Natural killer cell treated with Interleukin-12 subunit alpha and Interleukin-12 subunit beta and Interleukin-15 and Interleukin-18, amount 100 ng/mL, for 72 hours (primary cell): Measurements from ENCODE around the gene DHX32. TPM values are rescaled to one million over a fixed set of nuclear protein-coding genes. Genes with fewer than 3 reads are reported as not detected.

Source experiments
- ATAC-seq, 2 donors: fragments of 150-1000 bp; cut with Tn5 transposase in 1 of 2; sonication (Bioruptor Pico), chemical (Tn5 transposase) in 1 of 2; 2 replicates each; pipeline ENCODE4 v1.10.0; 2021
- DNase-seq: peaks from one replicate; pipeline ENCODE4 v3.0.0; 2022; ENCODE audit warnings: low spot score
- H3K27ac Mint-ChIP-seq, 2 donors: 1 replicate in 1 of 2; 2 replicates in 1 of 2; pipeline ENCODE4 v1.8.0; 2022; ENCODE audit warnings: mixed read lengths in 2 of 2, mild to moderate bottlenecking in 1 of 2, moderate library complexity in 1 of 2
- H3K27me3 Mint-ChIP-seq, 2 donors: 1 replicate in 1 of 2; 2 replicates in 1 of 2; pipeline ENCODE4 v1.8.0; 2022; ENCODE audit warnings: mixed read lengths in 2 of 2
- H3K36me3 Mint-ChIP-seq: one replicate; pipeline ENCODE4 v1.8.0; 2022; ENCODE audit warnings: mixed read lengths
- H3K4me1 Mint-ChIP-seq, 2 donors: 1 replicate in 1 of 2; 2 replicates in 1 of 2; pipeline ENCODE4 v1.8.0; 2022; ENCODE audit warnings: low read depth in 2 of 2, mixed read lengths in 2 of 2, mild to moderate bottlenecking in 1 of 2
- H3K4me3 Mint-ChIP-seq: one replicate; pipeline ENCODE4 v1.8.0; 2022; ENCODE audit warnings: mixed read lengths
- H3K9me3 Mint-ChIP-seq: 2 replicates; pipeline ENCODE4 v1.8.0; 2022; ENCODE audit warnings: mixed read lengths
- total RNA-seq, 2 donors: library from RNA; stranded (reverse); gene quantifications; one replicate each; pipeline ENCODE4 v1.2.3, GENCODE V29; 2022

DHX32 gene
- total RNA-seq, 2 donors from 2014 or later = 25.8 to 28.8 TPM

DNA sequence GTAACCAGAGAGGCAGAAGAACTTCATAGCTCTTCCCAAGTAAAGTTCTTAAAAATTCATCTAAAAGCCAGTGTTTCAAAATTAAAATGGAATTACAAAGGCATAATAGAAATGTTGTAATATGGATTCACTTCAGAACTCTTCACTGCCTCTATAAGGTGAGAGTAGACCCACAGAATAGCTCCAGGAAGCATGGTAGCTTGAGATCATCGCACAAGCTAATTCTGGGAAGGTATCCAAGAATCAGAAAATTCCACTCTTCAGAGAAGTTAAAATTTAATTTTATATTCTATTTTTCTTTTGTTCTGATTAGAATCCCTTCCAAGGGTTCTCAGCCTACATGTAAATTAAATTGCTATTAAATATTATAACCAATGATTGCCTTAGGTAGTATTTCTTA, 1.5 kb upstream of the DHX32 start:
- no peak for DNase-seq
- H3K4me3 Mint-ChIP-seq = no peak overlapping the region
- no peak overlapping the region for H3K27ac Mint-ChIP-seq
- no peaks in the 10 kb centered on the region for H3K9me3 Mint-ChIP-seq
- peaks cover 10% of the 10 kb centered on the region for H3K36me3 Mint-ChIP-seq
- no peak for ATAC-seq
- no peaks in the 10 kb centered on the region for H3K27me3 Mint-ChIP-seq
- peaks cover 0 to 3% of the 10 kb centered on the region in 2 donors for H3K4me1 Mint-ChIP-seq

DNA sequence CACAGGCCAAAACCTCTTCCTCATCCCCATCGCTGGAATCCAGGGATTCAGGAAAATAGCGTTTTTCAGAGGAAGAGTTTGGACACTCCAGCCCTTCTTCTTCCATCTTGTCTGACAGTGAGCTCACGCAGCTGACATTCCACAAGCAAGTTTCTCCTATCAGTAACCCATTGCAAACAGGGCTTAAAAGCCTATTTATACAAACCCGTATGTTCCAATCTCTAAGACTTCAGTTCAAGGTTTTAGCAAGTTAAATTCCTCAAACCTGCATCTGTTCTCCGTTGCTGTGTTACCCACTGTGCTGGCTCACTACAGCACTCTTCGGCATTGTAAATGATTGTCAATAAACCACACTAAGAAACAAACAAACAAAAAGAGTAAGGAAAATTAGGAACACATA, 373 bp downstream of the DHX32 start:
- Mint-ChIP-seq H3K9me3 (no peaks in the 10 kb centered on the region), H3K27me3 (no peaks in the 10 kb centered on the region), H3K36me3 (peaks cover 16% of the 10 kb centered on the region), H3K4me1 (peaks cover 0 to 3% of the 10 kb centered on the region in 2 donors), H3K4me3 (no peak overlapping the region), H3K27ac (no peak overlapping the region)
- ATAC-seq = no peak
- no peak for DNase-seq

DNA sequence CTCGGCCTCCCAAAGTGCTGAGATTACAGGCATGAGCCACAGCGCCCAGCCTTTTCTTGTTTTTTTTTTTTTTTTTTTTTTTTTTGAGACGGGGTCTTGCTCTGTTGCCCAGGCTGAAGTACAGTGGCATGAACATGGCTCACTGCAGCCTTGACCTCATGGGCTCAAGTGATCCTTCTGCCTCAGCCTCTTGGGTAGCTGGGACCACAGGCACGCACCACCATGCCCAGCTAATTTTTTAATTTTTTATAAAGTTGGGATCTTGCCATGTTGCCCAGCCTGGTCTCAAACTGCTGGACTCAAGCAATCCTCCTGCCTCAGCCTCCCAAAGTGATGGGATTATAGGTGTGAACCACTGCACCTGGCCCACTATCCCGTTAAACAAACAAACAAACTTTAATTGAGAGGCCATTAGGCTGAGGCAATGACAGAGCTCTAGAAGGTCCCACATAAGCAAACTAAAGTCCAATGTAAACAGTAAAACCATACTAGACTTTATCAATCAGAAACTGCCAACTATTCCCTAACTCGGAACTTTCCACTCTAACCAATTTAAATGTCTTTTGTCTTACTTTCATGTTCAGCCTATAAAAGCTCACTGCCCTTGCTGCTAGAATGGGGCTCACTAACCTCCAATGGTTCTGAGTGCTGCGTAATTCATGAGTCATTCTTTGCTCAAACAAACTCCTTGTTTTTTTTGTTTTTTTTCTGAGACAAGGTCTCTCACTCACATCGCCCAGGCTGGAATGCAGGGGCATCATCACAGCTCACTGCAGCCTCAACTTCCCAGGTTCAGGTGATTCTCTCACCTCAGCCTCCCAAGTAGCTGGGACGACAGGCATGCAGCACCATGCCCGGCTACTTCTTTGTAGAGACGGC, 1.9 kb downstream of the DHX32 start:
- no peaks in the 10 kb centered on the region for H3K27me3 Mint-ChIP-seq
- no peak overlapping the region for H3K27ac Mint-ChIP-seq
- ATAC-seq = no peak
- no peak overlapping the region for H3K4me3 Mint-ChIP-seq
- H3K9me3 Mint-ChIP-seq = no peaks in the 10 kb centered on the region
- DNase-seq = no peak
- H3K4me1 Mint-ChIP-seq = peaks cover 0 to 3% of the 10 kb centered on the region in 2 donors
- H3K36me3 Mint-ChIP-seq = peaks cover 16% of the 10 kb centered on the region

DNA sequence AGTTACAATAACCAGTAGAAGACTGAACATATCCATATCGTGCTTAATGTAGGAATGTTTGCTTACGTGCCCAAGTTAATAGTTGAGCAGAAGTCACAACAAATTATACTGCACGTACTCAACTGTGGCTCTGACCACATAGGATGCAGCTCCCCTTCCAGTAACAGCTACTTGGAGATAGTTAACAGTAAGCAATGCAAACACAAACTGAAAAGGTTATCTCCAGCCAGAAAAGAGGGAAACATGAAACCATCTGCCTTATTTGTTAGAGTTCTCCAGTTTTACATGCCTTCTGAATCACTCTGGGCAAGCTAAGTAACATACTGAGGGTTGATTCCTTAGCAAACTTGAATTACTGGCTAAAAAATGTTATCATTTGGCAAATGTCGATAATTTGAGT, 9.8 kb downstream of the DHX32 start:
- ATAC-seq (no peak), DNase-seq (no peak)
- no peaks in the 10 kb centered on the region for H3K27me3 Mint-ChIP-seq
- no peak overlapping the region for H3K27ac Mint-ChIP-seq
- no peaks in the 10 kb centered on the region for H3K4me1 Mint-ChIP-seq
- H3K36me3 Mint-ChIP-seq = peaks cover 4% of the 10 kb centered on the region
- H3K9me3 Mint-ChIP-seq = no peaks in the 10 kb centered on the region
- H3K4me3 Mint-ChIP-seq = no peak overlapping the region

DNA sequence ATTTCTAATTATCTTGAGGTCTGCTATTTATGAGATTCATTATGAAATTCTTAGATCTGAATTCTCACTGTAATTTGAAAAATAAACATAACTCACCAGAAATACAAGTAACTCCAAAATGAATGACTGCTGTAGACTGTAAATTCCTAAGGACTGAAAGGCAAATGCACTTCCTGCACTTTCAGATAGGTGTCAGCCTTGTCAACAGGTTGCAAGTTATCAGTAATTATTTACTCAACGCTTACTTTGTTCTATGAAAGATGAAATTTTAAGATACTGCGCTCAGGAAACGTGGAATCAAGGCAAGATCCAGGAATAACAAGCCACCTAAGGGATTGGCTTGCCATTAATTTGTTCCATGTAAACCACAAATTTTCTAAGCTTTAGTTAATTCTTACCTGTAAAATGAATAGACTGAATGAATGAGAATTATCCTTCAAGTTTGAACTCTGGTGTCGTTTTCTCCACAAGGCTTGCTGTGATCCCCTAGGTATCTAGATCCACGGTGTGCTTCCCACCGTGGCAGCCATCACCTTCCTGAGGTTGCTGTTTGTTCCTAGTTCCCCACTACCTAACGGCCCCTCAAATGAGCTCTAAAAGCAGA, 12.6 kb downstream of the DHX32 start:
- no peaks in the 10 kb centered on the region for H3K36me3 Mint-ChIP-seq
- no peak overlapping the region for H3K27ac Mint-ChIP-seq
- ATAC-seq (no peak), DNase-seq (no peak)
- H3K9me3 Mint-ChIP-seq = no peaks in the 10 kb centered on the region
- H3K4me3 Mint-ChIP-seq = no peak overlapping the region
- no peaks in the 10 kb centered on the region for H3K4me1 Mint-ChIP-seq
- no peaks in the 10 kb centered on the region for H3K27me3 Mint-ChIP-seq

DNA sequence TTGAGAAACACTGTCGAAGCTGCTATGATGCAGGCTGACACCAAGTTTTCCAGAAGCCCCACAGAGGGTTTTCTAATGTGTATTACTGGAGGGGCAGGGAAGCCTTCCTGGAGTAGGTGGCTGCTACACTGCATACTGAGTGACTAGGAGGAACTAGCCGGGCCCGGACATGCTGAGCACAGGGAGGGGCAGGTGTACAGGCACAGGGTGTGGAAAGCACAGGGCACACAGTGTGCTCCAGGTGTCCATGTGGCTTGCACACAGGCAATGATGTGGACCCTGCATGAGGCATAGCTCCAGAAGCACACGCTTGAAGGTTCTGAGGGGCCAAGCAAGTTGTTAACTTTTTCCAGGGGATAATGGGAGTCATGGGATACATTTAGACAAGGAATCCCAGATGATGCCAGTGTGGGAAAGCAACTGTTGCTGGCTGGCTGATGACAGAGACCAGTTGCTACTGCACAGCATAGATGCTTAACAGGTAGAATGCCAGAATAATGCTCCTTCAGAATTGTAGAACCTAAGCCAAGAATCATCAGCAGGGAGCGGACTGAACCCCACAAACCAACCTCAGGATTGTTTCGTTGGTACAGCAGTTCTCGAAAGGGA, 14.6 kb downstream of the DHX32 start:
- ATAC-seq = no peak

DNA sequence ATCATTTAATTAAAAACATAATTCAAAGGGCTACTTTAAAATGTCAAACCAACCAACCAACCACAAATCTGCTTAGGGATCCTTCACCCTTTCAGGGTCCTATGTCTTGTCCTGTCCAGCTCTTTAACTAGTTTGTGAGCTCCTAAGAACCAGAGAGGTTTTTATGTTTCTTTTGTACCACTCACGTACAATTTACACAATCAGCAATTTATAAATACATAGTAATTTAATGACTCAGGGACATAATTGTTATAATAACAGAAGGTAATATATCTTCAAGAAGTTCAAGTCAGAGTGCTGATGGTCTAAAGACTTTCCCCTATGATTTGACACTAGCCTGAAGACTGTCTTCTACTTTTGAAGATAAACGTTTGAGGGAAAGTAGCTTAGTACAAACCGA, 16.0 kb downstream of the DHX32 start:
- Mint-ChIP-seq H3K4me3 (no peak overlapping the region), H3K9me3 (no peaks in the 10 kb centered on the region)

More for the DNA sequence above, 14.6 kb downstream of the DHX32 start:
- Mint-ChIP-seq H3K4me3 (no peak overlapping the region), H3K27ac (no peak overlapping the region), H3K36me3 (no peaks in the 10 kb centered on the region), H3K27me3 (no peaks in the 10 kb centered on the region), H3K9me3 (no peaks in the 10 kb centered on the region), H3K4me1 (no peaks in the 10 kb centered on the region)
- DNase-seq = no peak

DNA sequence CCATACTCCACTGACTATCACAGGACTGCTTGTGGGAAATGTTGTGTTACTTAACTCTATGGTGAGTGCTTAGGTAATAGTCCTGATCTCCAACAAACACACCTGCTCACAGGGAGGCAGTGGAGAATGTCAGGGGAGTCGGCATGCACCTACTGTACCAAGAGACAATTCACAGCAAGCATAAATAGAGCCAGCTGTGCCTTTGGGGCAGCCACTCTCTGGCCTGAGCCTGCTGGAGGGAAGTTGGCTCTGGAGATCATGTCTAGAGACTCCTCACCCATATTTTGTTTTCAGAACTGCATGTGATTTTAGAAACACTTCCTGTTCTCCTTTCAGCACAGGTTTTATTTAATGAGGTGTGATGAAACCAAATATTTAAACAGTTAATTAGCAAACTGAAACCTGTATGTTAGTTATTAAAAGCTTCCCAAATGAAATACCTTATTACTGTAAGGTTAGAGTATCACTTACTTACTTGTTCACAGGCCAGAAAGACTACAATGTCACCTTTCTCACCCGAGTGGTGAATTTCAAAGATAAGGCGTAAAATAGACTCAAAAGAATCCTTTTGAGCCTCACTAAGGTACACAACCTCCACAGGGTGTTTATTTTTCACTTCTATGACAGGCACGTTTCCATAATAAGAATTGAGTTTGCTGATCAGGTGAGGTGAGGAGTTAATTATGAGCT, 21.8 kb downstream of the DHX32 start:
- Mint-ChIP-seq H3K9me3 (no peaks in the 10 kb centered on the region), H3K36me3 (peaks cover 4% of the 10 kb centered on the region), H3K4me1 (no peaks in the 10 kb centered on the region), H3K27ac (no peak overlapping the region), H3K4me3 (no peak overlapping the region), H3K27me3 (no peaks in the 10 kb centered on the region)
- ATAC-seq (no peak), DNase-seq (no peak)

More for the DNA sequence above, 16.0 kb downstream of the DHX32 start:
- H3K27me3 Mint-ChIP-seq = no peaks in the 10 kb centered on the region
- no peak overlapping the region for H3K27ac Mint-ChIP-seq
- ATAC-seq (no peak), DNase-seq (no peak)
- H3K4me1 Mint-ChIP-seq = no peaks in the 10 kb centered on the region
- no peaks in the 10 kb centered on the region for H3K36me3 Mint-ChIP-seq

DNA sequence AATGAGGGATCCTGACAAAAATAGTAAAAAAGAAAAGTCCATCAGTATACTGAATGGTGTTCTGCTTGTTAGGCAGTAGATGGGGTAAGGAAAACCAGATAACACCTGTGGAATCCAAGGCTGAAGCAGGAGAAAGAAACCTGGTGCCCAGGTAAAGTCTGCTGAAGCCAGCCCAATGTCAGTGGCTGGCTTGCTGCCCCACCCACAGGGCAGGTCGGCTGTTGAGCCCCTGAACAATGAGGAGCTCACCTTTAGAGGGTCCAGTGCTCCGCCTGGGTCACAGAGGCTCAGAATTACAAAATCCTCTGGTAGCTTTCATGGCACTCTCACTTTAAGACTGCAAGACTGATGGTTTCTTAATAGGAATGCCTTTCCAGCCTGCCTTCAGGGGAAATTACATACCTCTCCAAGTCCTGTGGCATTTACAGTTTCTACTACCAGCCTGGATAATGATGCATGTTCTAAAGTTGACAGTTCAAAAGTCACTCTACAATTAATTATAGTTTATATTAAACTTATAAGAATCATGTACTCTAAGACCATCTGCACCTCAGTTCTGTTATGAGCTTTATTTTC, 23.8 kb downstream of the DHX32 start:
- no peak for ATAC-seq
- Mint-ChIP-seq H3K27ac (no peak overlapping the region), H3K36me3 (peaks cover 10% of the 10 kb centered on the region), H3K4me3 (no peak overlapping the region), H3K27me3 (no peaks in the 10 kb centered on the region), H3K9me3 (no peaks in the 10 kb centered on the region), H3K4me1 (no peaks in the 10 kb centered on the region)
- no peak for DNase-seq

DNA sequence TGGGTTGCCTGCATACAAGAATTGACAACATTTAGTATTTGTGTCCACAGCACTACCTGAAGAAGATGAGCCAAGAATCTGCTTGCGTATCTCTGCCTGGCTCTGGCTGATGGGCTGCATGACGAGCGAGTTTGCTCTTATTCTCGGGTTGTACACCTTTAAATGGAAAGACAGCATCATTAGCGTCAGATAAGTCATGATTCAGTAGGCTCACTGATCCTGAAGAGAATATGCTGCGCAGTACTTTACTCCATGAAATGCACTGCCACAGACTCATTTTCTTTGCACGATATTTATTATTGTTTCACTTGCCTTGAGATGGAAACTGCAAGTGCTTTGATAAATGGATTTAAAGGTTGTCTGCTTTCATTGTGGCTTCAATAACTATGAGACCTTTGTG, 28.6 kb downstream of the DHX32 start:
- Mint-ChIP-seq H3K36me3 (peaks cover 25% of the 10 kb centered on the region), H3K27me3 (no peaks in the 10 kb centered on the region), H3K27ac (no peak overlapping the region), H3K4me1 (no peaks in the 10 kb centered on the region), H3K9me3 (no peaks in the 10 kb centered on the region), H3K4me3 (no peak overlapping the region)
- ATAC-seq = no peak
- no peak for DNase-seq

DNA sequence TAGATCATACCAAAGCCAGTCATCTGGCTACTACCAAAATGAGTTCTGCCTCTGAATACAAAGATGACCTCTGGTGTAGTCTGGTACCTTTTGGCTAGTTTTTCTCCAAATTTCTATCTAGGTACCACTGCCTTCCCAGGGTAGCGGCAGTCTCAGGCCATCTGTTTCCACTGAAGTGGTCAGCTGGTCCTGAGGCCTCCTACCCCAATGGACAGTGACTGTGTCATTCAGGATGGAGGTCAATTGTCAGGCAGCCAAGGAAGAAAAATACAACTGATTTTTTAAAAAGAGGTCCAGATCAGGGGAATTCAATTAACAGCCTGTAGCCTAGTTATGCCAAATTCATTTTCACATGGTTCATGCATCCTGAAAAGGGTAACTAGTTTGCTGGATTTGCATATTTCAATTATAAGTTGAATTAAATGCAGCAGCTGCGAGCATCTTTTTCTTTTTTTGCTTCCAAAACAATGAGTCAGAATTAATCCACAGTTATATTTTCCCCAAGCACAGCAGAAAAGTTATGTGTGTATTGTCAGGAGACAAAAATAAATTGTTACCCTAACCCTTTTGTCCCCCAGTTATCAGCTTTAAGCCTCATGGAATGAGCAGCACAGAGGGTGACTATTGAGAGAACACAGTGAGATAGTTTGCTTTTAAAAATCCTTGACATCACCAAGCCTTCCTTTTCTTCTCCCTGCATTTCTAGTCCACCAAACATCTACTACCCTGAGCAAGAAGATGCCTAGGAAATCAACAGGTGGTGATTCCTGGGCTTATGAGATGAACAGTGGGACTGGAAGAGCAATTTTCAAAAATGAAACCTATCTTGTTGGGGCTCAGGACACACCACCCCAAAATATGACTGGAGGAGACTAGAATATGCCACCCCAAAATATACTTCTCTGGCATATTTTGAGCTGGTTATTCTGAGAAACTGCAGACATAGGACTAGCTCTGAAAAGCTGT, 30.0 kb downstream of the DHX32 start:
- Mint-ChIP-seq H3K4me3 (no peak overlapping the region), H3K27me3 (no peaks in the 10 kb centered on the region), H3K27ac (no peak overlapping the region), H3K36me3 (peaks cover 25% of the 10 kb centered on the region), H3K9me3 (no peaks in the 10 kb centered on the region), H3K4me1 (no peaks in the 10 kb centered on the region)
- ATAC-seq = no peak
- no peak for DNase-seq

DNA sequence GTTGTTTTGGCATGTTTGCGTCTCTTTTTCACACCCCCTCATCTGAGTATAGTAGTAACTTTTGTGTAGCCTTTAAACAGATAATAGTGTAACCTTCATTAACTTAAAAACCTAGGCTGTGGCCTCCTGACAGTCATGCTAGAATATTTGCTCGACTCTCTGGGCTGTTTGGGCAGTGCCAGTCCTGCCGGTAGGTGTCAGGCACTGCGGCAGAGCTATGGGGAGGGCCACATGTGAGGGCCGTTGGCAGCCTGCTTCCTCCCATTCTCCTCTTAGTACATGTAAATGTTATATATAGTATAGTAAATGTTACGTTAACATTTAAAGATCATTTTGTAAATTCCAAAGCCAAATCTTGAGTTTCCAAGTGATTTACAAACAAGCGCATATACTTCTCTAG, 31.6 kb downstream of the DHX32 start:
- DNase-seq (no peak), ATAC-seq (no peak)
- Mint-ChIP-seq H3K4me1 (no peaks in the 10 kb centered on the region), H3K9me3 (no peaks in the 10 kb centered on the region), H3K4me3 (no peak overlapping the region), H3K27me3 (no peaks in the 10 kb centered on the region), H3K27ac (no peak overlapping the region), H3K36me3 (peaks cover 23% of the 10 kb centered on the region)

DNA sequence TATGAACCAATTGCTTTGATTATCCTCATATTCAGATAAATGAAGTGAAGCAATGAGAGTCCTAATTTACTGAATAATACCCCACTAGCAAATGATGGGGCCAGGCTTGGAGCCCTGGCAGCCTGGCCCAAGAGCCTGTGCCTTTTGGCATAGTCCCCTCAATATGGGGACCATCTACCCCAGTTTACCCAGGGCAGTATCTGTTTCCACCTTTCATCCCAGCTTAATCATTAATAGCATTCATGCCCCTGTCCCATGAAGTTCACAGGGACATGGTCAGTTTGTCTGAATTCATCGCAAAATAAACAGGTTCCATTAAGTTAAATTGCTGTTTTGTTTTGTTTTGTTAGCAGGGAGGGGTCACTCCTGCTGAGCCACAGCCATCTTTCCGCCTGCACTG, 32.2 kb downstream of the DHX32 start:
- no peaks in the 10 kb centered on the region for H3K9me3 Mint-ChIP-seq
- H3K27me3 Mint-ChIP-seq = no peaks in the 10 kb centered on the region
- H3K4me1 Mint-ChIP-seq = no peaks in the 10 kb centered on the region
- no peak for DNase-seq
- H3K36me3 Mint-ChIP-seq = peaks cover 21% of the 10 kb centered on the region
- H3K27ac Mint-ChIP-seq = no peak overlapping the region
- H3K4me3 Mint-ChIP-seq = no peak overlapping the region
- no peak for ATAC-seq
